Measurements from ENCODE around the gene PPRC1.

PPRC1 gene

DNA sequence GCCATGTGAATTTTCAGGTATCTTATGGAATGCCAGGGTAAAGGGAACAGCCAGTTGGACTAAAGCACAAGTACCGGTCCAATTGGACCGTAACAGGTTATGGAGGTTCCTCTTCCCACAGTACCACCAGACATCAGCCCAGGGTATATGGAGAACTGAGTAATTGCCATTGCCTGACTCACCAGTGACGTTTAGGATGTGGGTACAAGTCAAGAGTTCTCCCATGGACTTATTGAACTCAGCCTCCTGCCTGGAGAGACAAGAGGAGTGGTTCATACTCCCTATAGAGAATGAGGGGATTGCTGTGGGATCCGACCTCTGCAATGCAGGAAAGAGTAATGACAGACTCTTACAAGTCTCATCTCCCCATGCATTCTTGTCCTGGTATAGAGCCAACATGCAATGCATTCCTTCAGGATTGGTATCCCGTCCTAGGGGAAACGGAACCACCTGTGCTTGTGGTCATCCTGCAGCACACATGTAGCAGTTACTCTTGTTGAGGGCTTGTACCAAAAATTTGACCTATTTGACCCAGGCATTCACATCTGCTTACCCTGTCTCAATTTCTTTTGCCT lies 62.5 kb downstream of the PPRC1 start:
- DNase-seq (ENCODE audit: low spot score): no peak

DNA sequence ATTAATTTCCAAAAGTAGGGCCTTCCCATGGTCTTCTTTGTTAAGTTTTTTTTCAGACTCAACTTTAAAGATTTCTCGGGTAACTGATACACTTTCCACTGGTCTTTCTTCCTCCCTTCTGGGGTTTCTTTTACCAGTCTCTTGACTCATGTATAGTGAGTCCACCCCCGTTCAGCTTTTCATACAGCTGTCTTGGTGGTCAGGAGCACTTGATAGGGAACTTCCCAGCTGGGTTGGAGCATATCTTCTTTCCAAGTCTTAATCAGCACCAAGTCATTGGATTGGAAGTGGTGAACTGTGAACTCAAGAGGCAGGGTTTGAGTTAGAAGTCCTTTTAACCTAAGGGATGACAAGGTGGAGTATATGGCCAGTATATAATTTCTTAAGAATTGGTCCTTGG lies 64.1 kb downstream of the PPRC1 start:
- no peak for DNase-seq (ENCODE audit: low spot score)

DNA sequence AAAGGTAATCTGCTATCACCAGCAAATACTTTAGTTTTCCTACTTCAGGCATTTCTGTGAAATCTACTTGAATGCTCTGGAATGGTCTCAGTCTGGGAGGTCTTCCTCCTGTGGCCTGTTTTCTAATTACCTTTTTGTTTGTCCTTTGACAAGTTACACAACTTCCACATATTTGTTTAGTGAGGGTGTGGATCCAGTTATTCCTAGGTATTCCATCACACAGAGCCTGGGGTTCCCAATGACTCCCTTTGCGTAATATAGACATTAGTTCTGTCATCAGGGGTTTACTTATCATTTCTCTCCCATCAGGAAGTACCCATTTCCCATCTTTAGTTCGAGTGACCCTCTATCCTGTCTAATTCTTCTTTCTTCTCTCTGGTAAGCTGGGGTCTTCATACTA lies 65.2 kb downstream of the PPRC1 start:
- no peak for DNase-seq (ENCODE audit: low spot score)
